SK-N-MC (cell line): ENCODE data around the gene METRN.

Source experiments
- DNase-seq: peaks from one replicate; pipeline ENCODE4 v3.0.0-alpha.2; 2011; ENCODE audit warnings: low read depth, low spot score
- H3K27ac ChIP-seq: fragments of 200-600 bp; sonication (generic); 2 replicates; pipeline ENCODE4 v1.5.1; 2016; ENCODE audit warnings: mixed run types
- H3K36me3 ChIP-seq: fragments of 200-600 bp; sonication (generic); 2 replicates; pipeline ENCODE4 v1.6.1; 2017; ENCODE audit warnings: antibody characterized with exemption, low read length, mixed read lengths; ENCODE audit not compliant: insufficient read depth
- H3K4me3 ChIP-seq: fragments of 200-600 bp; sonication (generic); 2 replicates; pipeline ENCODE4 v1.5.1; 2016
- H3K9ac ChIP-seq: fragments of 200-600 bp; sonication (generic); 2 replicates; pipeline ENCODE4 v1.8.0; 2017; ENCODE audit warnings: mixed run types, mixed read lengths; ENCODE audit not compliant: insufficient read length
- H3K9me3 ChIP-seq: fragments of 200-600 bp; sonication (generic); 2 replicates; pipeline ENCODE4 v1.6.1; 2017; ENCODE audit warnings: low read depth, mild to moderate bottlenecking, antibody characterized with exemption, low read length, moderate library complexity, mixed read lengths
- EZH2 ChIP-seq: fragments of 200-600 bp; sonication (generic); IDR thresholded peaks from one replicate; pipeline ENCODE4 v1.6.1; 2017; ENCODE audit warnings: antibody characterized with exemption
- FOXP2 ChIP-seq: optimal IDR thresholded peaks from 2 replicates; pipeline ENCODE3; 2011; ENCODE audit warnings: mild to moderate bottlenecking, moderate library complexity; ENCODE audit not compliant: insufficient read depth; ENCODE audit errors: extremely low read length, control extremely low read depth
- POLR2AphosphoS5 ChIP-seq: IDR thresholded peaks from 2 replicates; pipeline ENCODE4 v1.6.1; 2012; ENCODE audit warnings: mild to moderate bottlenecking, low read depth, low read length, borderline replicate concordance

METRN gene

DNA sequence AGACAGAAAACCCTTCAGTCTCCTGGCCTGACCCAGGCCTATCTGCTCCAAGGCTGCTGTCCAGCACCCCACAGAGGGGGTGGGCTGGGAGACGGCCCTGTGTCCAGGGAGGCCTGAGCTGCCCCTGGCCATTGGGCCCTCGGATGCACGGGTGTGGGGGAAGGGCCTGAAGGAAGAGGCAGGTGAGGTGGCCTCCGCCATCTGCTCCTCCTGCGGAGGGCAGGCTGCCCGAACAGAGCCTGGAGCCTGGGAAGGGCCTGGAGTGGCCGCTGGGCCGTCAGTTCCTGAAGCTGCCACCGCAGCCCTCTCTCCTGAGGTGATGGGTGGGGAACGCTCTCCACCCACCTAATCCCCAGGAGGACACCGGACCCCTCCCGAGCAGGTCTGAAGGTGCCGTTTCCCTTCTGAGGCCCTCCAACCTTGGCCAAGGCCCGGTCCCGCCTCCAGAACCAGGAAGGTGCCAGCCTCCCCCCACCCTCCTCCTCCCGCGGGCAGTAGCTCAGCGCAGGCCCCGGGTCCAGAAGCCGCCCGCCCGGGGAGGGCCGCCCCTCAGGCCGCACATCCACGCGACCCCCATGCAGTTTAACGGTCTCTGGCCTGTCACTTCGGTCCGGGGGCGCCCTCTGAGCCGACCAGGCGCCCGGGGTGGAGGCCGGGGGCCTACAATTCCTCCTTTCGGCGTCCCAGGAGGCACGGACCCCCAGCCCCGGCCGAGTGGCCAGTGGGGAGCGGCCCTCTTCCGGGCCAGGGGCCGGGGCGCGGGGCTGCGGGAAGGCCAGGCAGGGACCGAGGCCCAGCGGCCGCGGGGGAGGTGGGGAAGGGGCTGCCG, 10.2 kb upstream of the METRN start:
- H3K4me3 ChIP-seq: no peak overlapping the region
- H3K9me3 ChIP-seq: no peaks in the 10 kb centered on the region
- DNase-seq: no peak
- H3K27ac ChIP-seq: no peak overlapping the region
- TF ChIP-seq FOXP2 (no peak), EZH2 (no peak), POLR2AphosphoS5 (no peak)
- no peaks in the 10 kb centered on the region for H3K36me3 ChIP-seq
- H3K9ac ChIP-seq: no peak overlapping the region

- no peak within 1 kb of the TSS for H3K27ac ChIP-seq
- no peak for DNase-seq
- no peak within 1 kb of the TSS for H3K9ac ChIP-seq
- no peaks in the 10 kb centered on the region for H3K9me3 ChIP-seq
- no peak for TF ChIP-seq FOXP2
- TF ChIP-seq EZH2: no peak
- no peak for TF ChIP-seq POLR2AphosphoS5
- H3K36me3 ChIP-seq: no peaks in the 10 kb centered on the region
- no peak within 1 kb of the TSS for H3K4me3 ChIP-seq
Measured at GRCh38 chr16:705431-706188, 9.3 kb upstream of the METRN start, which contains the start of gene FBXL16. Gene FBXL16, minus strand, starts transcription at chr16:705801. Its CDS starts 8,396 bp downstream, at chr16:697405.

DNA sequence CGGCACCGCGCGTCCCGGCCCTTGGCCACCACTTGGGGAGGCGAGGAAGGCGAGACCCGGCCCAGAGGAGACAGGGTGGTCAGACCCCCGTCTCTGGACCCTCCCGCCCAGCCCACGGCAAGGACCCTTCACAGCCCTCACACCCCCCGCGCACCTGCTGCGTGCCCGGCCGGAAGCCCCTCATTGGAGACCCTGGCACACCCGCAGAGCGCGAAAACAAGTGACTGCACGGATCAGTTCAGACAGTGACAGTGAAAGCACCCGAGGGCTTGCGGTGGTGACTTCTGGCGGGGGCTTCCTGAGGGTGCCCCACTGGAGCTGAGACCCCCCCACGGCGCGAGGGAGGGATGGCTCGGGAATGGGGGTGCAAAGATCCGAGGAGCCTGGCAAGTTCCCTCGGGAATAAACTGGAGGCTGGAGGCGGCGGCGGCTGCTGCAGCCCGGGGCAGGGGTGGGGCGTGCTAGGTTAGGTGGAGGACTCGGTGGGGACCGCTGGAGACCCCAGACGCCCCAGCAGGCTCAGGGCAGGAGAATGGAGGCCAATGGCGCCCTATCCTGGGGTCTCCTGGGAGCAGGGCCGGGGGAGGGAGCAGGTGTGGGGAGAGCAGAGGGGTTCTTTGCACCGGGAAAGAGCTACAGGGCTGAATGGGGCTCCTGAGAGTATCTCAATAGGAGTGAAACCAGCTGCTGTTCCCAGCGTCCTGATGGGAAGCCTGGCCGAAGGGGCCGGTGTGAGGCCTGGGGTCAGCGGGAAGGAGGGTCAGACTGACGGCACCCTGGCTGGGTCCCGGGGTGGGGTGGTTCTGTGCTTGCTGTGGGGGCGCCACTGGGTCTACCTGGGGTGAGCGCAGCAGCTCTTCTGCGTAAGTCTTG, 8.5 kb upstream of the METRN start:
- no peak for TF ChIP-seq EZH2
- TF ChIP-seq POLR2AphosphoS5: no peak
- no peak for TF ChIP-seq FOXP2
- Histone ChIP-seq H3K27ac (no peak overlapping the region), H3K4me3 (no peak overlapping the region), H3K9me3 (no peaks in the 10 kb centered on the region), H3K9ac (no peak overlapping the region), H3K36me3 (no peaks in the 10 kb centered on the region)
- DNase-seq: no peak

GRCh38 chr16:707062-707538, 7.8 kb upstream of the METRN start:
- Histone ChIP-seq H3K27ac (no peak overlapping the region), H3K36me3 (no peaks in the 10 kb centered on the region), H3K9me3 (no peaks in the 10 kb centered on the region), H3K9ac (no peak overlapping the region), H3K4me3 (no peak overlapping the region)
- DNase-seq: no peak
- TF ChIP-seq EZH2: no peak
- no peak for TF ChIP-seq POLR2AphosphoS5
- no peak for TF ChIP-seq FOXP2

DNA sequence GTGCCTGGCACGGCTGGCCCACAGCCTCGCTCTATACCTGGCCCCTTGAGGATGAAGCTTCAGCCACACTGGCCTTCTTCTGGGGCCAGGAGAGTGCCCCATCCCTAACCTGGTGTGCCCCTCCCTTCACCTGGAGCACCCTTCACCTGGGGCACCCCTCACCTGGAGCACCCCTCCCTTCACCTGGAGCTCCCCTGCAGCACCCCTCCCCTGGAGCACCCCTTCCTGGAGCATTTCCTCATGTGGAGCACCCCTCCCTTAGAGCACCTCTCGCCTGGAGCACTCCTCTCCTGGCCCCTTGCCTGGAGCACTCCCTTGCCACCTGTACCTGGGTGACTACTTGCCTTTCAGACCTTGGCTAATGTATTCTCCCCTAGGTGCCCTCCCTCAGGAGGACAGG, 6.9 kb upstream of the METRN start:
- H3K27ac ChIP-seq: no peak overlapping the region
- no peaks in the 10 kb centered on the region for H3K9me3 ChIP-seq
- no peak overlapping the region for H3K4me3 ChIP-seq
- no peak overlapping the region for H3K9ac ChIP-seq
- H3K36me3 ChIP-seq: no peaks in the 10 kb centered on the region
- DNase-seq: no peak
- no peak for TF ChIP-seq EZH2
- no peak for TF ChIP-seq FOXP2
- TF ChIP-seq POLR2AphosphoS5: no peak

DNA sequence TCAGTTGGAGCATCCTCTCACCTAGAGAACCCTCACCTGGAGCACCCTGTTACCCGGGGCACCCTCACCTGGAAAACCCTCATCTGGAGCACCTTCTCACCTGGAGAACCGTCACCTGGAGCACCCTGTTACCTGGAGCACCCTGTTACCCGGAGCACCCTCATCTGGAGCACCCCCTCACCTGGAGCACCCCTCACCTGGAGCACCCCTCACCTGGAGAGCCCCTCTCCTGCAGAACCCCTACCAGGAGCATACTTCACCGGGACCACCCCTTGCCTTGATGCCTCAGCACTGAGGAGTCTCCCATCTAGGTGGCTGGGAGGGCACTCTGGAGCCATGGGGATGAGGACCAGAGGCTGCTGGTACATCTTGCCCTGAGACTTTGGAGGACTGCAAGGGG, 6.0 kb upstream of the METRN start:
- Histone ChIP-seq H3K4me3 (no peak overlapping the region), H3K27ac (no peak overlapping the region), H3K36me3 (no peaks in the 10 kb centered on the region), H3K9me3 (no peaks in the 10 kb centered on the region), H3K9ac (no peak overlapping the region)
- no peak for TF ChIP-seq POLR2AphosphoS5
- no peak for TF ChIP-seq EZH2
- no peak for TF ChIP-seq FOXP2
- no peak for DNase-seq

DNA sequence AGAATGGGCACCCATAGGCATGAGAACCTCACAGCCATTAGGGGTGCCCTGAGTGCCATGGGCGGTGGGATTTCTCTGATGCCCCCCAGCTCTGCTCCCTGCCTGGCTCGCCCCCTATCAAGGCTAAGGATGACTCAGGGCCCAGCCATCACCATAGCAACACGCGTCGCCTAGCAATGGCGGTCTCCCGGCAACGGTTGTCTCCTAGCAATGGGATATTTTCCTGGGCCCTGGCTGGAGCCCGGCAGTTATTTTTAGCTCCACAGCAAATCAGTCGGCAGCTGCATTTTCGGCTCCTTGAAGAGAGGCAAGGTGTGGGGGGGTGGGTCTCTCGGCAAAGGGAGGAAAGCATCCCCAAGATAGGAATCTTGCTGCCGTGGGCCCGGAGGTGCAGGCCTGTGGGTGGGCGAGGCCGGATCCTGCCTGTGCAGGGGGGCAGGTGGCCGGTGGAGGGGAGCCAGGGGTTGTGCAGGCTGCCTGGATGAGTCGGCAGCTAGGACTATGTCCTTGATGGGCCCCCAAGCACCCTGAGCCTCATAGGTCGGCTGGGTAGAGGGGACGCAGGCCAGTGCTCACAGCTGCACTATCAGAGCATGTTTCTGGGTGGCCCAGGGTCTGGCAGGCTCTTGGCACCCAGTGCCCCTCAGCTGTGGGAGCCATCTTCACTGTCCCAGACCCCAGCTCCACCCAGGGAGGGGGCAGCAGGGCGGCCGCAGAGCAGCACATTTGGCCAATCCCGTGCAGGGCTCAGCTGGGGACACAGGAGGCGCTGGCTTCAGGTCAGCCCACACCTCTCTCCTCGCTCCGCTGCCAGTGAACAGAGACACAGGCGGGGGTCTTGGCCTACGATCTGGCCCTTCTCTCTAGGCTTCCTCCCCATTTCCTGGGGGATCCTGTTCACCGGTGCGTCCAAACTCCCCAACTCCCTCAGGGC, 5.1 kb upstream of the METRN start:
- Histone ChIP-seq H3K27ac (no peak overlapping the region), H3K36me3 (no peaks in the 10 kb centered on the region), H3K4me3 (no peak overlapping the region), H3K9ac (no peak overlapping the region), H3K9me3 (no peaks in the 10 kb centered on the region)
- TF ChIP-seq POLR2AphosphoS5 (no peak), EZH2 (no peak), FOXP2 (no peak)
- DNase-seq: peak; percentile 44
